HG03280 (cell line): ENCODE measurements around the gene TRIP12.
A peak's percentile ranks its signal among the peaks of the same experiment; 100 is the strongest.
"Not testable (repeated sequence)": the region's sequence is repeated elsewhere in the genome, so short reads cannot be mapped to it uniquely, and the experiment has no call there.

Experiments used
- ATAC-seq: cut with Tn5 transposase; IDR thresholded peaks from one replicate; pipeline ENCODE4 v1.9.1; 2021; ENCODE audit warnings: mild to moderate bottlenecking, moderate library complexity; ENCODE audit not compliant: unreplicated experiment

TRIP12 gene

GRCh38 chr2:229879191-229879950 is 42.4 kb downstream of the TRIP12 start:
- ATAC-seq, result no peak

DNA sequence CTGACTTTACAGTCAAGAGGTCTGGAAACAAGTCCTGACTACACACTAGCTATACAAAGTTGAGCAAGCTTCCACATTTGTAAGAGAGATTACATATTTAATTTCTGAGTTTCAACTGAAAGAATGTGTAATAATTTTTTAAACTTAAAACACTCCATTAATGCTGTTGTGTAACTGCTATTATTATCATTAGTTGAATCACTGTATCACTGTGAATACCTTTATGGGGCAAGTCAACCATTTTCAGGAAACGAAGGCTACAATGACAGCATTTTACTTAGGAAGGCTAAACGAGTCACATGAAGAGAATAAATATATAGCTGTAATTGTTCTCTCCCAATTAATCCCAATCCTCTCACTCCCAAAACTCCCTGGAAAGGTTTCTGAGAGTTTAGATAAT is 46.3 kb downstream of the TRIP12 start:
- no peak for ATAC-seq

DNA sequence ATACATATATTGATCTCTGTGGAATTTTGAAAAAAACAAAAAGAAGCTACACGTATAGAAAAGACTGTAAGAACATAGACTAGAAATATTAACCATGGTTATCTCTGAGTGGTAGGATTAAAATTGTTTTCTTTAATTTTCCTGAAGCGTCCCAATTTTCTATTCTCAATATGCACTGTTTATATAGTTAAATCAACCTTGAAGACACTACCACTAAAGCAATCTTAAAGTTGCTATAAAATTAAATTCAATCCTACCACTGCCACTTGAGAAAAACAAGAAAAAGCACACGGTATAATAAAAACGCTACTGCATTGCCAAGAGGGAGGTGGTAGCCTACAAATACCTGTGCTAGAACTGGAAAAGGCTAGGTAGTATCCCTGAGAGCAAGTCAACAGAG is 47.2 kb downstream of the TRIP12 start:
- ATAC-seq, result no peak

- ATAC-seq, result no peak
Measured at GRCh38 chr2:229873123-229873581, 48.7 kb downstream of the TRIP12 start.

DNA sequence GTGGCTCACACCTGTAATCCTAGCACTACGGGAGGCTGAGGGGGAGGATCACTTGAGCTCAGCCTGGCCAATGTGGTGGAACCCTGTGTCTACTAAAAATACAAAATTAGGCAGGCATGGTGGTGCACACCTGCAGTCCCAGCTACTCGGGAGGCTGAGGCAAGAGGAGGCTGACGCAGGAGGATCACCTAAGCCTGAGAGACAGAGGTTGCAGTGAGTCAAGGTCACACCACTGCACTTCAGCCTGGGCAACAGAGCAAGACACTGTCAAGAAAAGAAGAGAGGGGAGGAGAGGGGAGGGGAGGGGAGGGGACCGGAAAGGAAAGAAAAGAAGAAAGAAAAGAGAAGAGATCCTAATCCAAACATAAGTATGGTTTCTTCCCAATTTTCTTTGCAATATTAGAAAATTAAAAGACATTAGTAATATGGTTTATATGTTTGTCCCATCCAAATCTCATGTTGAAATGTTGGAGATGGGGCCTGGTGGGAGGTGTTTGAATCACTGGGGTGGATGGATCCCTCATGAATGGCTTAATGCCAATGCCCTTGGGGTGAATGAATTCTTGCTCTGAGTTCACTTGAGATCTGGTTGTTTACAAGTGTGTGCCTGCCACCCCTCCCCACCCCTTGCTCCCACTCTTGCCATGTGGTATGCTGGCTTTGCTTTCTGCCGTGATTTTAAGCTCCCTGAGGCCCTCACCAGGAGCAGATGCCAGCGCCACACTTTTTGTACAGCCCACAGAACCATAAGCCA is 50.7 kb downstream of the TRIP12 start:
- no peak for ATAC-seq

DNA sequence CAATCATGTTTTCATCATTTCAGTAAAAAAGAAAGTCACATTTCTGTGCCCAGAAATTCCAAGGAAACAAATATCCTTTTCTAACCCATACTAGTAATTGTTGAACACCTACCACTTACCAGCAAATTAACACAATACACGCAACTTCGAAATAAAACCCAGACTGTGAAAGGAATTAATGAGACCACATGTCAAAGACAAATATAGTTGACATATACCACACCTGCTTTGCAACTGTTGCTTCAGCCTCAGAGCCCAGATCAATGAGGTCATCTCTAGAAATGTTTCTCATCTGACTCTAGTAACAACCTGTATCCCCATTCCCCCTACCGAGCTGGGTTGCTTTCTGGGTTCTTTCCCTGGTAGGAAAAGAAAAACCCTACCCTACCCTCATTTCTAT is 52.6 kb downstream of the TRIP12 start:
- no peak for ATAC-seq

DNA sequence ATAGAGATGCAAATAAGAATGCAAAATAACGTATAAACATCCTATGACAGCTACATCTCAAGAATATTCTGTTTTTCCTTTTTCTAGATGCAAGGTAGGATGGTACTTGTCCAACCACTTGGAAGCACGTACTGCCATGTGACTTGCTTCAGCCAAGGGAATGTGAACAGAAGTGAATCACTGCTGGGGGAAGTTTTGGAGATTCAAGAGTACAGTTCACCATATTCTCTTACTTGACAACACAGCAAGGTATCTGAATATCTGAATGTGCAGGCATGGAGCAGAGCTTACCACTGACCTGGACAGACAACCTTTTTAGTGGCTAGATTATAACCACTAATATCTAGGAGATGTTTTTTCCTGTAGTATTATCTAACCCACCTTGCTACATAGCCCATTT is 53.0 kb downstream of the TRIP12 start:
- no peak for ATAC-seq

GRCh38 chr2:229865033-229865432 is 56.8 kb downstream of the TRIP12 start:
- ATAC-seq, result no peak

GRCh38 chr2:229861431-229861830 is 60.4 kb downstream of the TRIP12 start:
- ATAC-seq, result no peak

- ATAC-seq, result no peak
Measured at GRCh38 chr2:229860334-229860733, 61.5 kb downstream of the TRIP12 start.

DNA sequence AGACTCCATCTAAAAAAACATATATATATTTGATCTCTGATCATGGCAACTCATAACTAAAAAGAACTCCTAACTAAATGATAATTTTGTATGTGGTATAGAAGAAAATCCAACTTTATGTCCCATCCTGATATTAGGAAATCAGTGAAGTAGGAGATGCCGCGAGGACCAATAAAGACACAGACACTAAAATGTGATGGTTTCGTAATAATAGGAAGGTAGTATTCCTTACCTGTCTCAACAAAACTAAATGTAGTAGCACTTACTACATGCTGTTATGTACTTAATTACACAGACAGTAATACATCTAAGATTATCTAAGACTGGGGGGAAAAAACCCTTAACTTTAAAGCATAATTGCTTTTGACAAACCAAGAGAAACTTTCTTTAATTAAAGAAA is 63.5 kb downstream of the TRIP12 start:
- no peak for ATAC-seq

DNA sequence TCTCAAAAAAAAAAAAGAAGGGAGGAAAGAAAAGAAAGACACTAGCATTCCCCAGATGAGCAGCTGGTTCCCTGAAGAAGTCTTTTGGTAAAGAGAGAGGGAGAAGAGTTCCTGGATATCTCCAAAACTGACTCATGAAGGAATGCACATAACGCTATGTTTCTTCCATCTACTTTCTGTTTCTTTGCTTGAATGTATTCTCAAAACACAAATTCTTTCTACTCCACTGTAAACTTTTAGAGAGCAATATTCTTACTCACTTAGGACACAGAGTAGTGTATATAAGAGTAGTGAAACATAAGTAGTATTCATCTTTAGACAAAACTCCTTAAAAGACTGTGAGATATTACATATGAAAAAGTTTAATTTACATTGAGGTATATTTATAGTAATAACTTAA is 64.2 kb downstream of the TRIP12 start:
- no peak for ATAC-seq

DNA sequence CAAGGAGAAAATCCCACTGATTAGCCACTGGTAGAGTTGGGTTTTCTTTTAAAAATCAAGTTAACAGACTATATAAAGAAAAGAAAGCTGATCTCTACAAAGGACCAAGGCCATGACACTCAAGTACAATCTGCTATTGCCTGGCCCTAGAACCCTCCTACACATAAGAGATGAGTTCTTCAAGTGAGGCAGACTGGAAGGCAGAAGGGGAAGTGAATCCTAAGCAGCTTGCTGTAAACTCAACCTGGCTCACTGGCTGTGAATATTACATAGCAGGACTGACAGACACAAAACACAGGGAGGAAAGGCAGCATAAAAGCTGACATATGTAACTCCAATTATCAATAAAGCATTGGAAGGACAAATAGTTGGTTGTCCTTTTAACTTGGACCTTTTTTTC is 65.4 kb downstream of the TRIP12 start:
- ATAC-seq, result peak; percentile 75

GRCh38 chr2:229855116-229855515 is 66.7 kb downstream of the TRIP12 start:
- ATAC-seq, result no peak

DNA sequence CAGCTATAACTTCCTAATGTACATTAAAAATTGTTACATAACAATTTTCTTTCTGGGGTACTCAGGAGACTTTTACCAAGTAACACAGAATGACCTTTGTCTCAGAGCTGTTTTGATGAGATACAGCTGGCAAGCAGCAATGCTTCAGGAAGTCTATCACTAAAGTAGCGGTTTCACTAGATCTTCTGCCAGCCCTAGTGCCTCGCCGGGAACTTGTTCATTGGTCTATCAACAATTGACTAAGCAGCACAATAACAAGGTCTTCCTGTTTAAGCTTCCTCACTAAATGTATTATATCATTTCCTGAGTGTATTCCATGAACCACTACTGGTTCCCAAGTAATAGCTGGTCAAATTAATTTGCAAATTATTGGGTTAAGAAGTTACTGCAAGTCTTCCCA is 69.2 kb downstream of the TRIP12 start:
- ATAC-seq, result peak; percentile 53

DNA sequence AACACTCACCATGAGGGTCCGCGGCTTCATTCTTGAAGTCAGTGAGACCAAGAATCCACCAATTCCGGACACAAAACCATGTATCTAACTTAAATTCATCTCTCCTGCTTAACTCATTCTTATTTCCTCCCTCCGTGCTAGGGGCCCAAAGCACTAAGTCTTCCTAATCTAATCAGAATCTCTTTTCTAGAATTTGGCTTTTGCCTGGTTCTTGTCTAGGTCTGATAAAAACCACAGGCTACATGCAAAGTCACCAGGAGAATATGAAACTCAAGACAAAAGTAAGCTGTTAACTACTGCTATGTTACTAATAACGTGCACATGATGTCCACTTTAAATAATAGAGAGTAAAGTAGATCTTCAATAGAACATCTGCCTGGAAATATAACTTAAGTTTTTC is 69.9 kb downstream of the TRIP12 start:
- no peak for ATAC-seq

GRCh38 chr2:229850355-229851275 is 71.2 kb downstream of the TRIP12 start:
- ATAC-seq, result not testable (repeated sequence)

DNA sequence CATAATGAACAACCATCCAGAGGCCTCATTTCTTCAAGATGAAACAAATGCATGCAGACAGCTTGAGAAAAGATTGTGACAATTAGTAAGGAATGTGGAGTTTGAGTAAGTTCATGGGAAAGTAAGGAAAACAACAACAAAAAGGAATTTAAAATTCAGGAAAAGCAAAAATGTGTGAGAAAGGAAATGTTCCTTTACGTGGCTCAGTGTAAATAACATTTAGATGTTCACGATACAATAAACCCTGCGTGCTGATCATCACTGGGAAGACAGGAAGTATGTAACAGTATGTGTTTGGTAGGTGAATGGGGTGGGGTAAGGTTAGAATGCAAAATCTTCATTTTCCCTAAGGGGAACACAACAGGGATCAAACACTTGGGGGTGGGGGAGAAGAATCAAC is 72.7 kb downstream of the TRIP12 start:
- ATAC-seq, result no peak

- no peak for ATAC-seq
Measured at GRCh38 chr2:229843613-229844012, 78.2 kb downstream of the TRIP12 start.

DNA sequence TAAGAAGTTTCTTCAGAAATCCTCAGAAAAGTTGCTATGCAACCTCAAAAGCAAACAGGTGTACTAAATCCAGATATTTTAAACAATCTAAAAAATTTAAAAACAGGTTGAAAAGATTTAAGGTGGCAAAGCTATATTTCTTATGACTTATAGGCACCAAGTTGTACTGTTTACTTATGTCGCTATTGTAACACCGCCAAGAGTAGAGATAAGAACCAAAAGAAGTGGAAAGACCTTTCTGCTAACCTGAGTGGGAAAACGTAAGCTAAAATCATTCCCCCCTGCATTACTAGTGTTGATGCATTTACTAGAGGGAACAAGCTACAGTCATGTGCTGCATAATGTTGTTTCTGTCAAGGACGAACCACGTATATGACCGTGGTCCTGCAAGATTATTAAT is 83.1 kb downstream of the TRIP12 start:
- no peak for ATAC-seq

GRCh38 chr2:229836847-229837246 is 85.0 kb downstream of the TRIP12 start:
- ATAC-seq, result no peak
